Measurements from ENCODE around the gene KCNK6.

DNA sequence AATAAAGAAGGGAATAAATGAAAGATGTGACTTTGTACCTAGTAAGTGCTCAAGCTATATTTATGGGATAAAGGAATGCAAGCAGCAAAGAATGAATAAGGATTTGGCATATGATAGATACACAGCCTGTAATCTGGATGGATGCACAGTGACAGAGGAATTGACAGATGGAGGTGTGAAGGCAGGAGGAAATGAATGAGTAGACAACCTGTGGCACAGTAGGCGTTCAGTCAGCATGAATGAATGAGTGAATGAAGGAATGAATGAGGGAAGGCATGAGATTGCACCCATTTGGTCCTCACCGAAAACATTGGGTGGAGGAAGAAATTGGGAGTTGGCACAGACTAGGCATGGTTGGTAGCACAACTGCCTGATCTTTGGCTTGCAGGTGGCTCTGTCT is 49.9 kb downstream of the KCNK6 start:
- no peak for TF ChIP-seq CTCF (IDR thresholded peaks at IDR 0.05)
- TF ChIP-seq, protein P1, sequence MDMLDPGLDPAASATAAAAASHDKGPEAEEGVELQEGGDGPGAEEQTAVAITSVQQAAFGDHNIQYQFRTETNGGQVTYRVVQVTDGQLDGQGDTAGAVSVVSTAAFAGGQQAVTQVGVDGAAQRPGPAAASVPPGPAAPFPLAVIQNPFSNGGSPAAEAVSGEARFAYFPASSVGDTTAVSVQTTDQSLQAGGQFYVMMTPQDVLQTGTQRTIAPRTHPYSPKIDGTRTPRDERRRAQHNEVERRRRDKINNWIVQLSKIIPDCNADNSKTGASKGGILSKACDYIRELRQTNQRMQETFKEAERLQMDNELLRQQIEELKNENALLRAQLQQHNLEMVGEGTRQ (CRISPR knock-in tag; IDR thresholded peaks at IDR 0.05), result no peak
- no peak for TF ChIP-seq NFYB (CRISPR knock-in tag; conservative IDR thresholded peaks at IDR 0.05; ENCODE audit: low read depth)
- no peak for TF ChIP-seq NR3C1 (CRISPR knock-in tag; conservative IDR thresholded peaks at IDR 0.05; ENCODE audit: low read depth)
- TF ChIP-seq ZNF423 (CRISPR knock-in tag; IDR thresholded peaks at IDR 0.05), result no peak

Measured in WTC11 (cell line).